GM12873 (cell line): Measurements from ENCODE around the gene TSHZ1.

ENCODE experiments used
- CTCF ChIP-seq: IDR thresholded peaks from 2 replicates; pipeline ENCODE4 v1.5.1; 2012; ENCODE audit warnings: low read depth, mild to moderate bottlenecking, moderate library complexity, low read length, control low read depth; ENCODE audit not compliant: insufficient read depth; ENCODE audit errors: missing control alignments

TSHZ1 gene

GRCh38 chr18:75209951-75210258, 692 bp upstream of the TSHZ1 start:
- TF ChIP-seq CTCF: no peak

GRCh38 chr18:75211002-75211621, 515 bp downstream of the TSHZ1 start:
- no peak for TF ChIP-seq CTCF

- TF ChIP-seq CTCF: no peak
Observed at GRCh38 chr18:75211626-75211952, 992 bp downstream of the TSHZ1 start.

GRCh38 chr18:75211953-75212750, 1.6 kb downstream of the TSHZ1 start:
- no peak for TF ChIP-seq CTCF

GRCh38 chr18:75212751-75213090, 2.1 kb downstream of the TSHZ1 start:
- no peak for TF ChIP-seq CTCF

GRCh38 chr18:75213611-75214331, 3.2 kb downstream of the TSHZ1 start:
- no peak for TF ChIP-seq CTCF

- TF ChIP-seq CTCF: no peak
Observed at GRCh38 chr18:75214332-75214690, 3.7 kb downstream of the TSHZ1 start.
